HG03469 (cell line): ENCODE measurements around the gene SLIT1.
"Not testable (repeated sequence)": the region's sequence is repeated elsewhere in the genome, so short reads cannot be mapped to it uniquely, and the experiment has no call there.

Experiments used
- ATAC-seq: cut with Tn5 transposase; IDR thresholded peaks from one replicate; pipeline ENCODE4 v1.9.1; 2021; ENCODE audit warnings: mild to moderate bottlenecking, moderate library complexity, moderate number of reproducible peaks; ENCODE audit not compliant: unreplicated experiment

Gene SLIT1

DNA sequence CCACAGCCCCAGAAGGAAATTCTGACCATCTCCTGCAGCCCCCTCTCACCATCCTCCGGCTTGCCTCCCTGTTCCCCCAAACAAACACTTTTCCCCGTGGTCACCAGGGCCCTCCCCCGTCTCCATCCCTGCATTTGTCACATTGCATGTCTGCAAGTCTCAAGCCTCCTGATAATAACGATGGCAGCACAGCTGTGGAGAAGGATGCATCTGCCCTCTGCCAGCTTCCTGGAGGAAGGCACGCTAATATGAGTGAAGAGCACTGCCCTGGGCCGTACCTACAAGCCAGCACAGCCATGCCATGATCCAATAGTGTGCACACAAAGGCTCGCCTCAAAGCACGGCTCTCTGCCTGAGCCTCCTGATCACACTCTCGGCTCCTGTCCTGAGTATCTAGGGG, 98.5 kb downstream of the SLIT1 start:
- ATAC-seq = no peak

- no peak for ATAC-seq
Measured at GRCh38 chr10:97086530-97086929, 99.2 kb downstream of the SLIT1 start.

- no peak for ATAC-seq
Measured at GRCh38 chr10:97083228-97083829, 102.4 kb downstream of the SLIT1 start.

DNA sequence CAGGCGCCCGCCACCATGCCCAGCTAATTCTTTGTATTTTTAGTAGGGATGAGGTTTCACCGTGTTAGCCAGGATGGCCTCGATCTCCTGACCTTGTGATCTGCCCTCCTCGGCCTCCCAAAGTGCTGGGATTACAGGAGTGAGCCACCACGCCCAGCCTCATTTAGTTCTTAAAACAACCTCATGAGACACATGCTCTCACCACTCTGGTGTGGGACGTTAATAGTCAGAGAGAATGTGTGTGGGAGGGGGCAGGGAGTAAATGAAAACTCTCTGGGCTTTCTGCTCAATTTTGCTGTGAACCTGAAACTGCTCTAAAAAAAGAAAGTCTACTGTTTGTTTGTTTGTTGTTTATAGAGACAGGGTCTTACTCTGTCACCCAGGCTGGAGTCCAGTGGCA, 103.2 kb downstream of the SLIT1 start:
- not testable (repeated sequence) for ATAC-seq

GRCh38 chr10:97081621-97082235, 104.0 kb downstream of the SLIT1 start:
- no peak for ATAC-seq

DNA sequence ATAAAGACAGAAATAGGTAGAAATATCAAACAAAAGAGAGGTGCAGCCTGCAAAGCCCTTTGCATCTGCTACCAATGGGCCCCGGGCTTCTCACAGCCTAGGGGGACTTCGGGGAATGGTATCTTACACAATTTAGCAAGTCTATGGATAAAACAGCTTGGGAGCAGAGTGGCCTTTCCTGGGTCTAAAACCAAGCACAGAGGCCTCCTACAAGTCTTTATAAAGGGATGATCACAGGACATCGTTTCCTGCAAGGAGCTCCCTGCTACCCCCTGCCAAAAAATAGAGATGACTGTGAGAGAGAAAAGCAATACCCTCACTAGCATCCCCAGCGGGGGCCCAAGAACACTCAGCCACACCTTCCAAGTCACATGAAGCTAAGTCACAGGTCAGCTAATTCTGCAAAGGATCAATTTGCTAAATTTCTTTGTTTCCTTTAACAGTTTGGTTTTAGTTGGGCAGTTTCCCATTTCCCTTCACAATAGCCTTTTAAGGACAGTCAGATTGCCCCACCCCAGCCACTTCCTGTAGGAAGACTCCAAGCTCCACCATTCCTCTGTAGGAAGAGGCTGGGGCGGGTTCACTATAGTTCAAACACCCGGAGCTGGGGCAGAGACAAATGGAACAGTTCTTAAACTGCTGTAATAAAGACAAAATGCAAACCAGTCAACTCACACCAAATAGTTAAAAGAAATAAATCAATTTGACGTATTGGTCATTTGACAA, 105.5 kb downstream of the SLIT1 start:
- ATAC-seq = no peak

GRCh38 chr10:97079448-97079847, 106.3 kb downstream of the SLIT1 start:
- no peak for ATAC-seq

DNA sequence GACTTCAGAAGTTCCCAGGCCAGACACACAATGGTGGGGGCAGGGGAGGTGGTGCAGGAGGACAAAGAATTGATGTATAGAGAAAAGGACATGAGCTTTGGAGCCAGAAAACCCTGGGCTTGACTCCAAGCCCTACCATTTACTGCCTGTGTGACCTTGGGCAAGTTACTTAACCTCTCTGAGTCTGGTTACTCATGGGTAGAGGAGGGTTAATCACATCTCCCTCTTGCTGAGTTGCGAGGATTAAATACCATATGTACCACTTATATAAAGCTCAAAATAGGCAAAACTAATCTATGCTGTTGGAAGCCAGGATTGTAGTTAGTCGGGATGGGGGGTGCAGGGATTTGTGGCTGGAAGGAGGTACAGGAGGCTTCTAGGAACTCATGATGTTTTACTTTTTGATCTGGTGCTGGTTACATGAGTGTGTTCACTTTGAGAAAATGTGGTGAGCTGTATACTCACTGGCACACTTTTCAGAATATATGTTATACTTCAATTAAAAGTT, 106.8 kb downstream of the SLIT1 start:
- no peak for ATAC-seq

DNA sequence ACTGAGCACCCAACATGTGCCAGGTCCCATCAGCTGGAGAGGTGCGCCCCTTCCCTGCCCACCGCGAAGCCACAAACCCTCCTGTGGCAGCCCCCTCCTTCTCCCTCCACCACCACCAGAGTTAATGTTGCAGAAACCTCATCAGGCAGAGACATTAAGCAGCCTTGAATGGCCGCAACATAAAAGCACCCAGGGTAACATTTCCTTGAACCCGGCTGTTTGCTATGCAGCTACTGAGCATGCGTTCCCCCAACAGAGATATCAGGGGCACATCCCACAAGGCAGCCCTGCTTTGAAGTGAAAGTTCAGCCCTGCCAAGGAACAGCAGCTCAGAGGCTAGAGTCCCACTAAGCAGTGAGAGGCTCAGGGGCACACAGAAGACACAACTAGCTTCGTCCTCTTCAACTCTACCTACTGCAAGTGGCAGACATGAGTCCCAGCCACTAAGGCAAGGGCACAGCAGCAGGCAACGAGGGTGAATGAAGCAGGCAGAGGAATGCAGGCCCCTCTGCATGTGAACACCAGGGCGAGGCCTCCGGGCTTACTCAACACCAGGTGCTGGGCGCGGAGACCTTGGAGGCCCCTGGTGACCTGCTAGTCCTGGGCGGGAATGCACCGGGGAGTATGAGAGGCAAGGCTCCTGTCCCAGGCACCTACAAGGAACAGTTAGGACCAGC, 107.4 kb downstream of the SLIT1 start:
- no peak for ATAC-seq

- ATAC-seq = no peak
Measured at GRCh38 chr10:97076781-97077180, 109.0 kb downstream of the SLIT1 start.

DNA sequence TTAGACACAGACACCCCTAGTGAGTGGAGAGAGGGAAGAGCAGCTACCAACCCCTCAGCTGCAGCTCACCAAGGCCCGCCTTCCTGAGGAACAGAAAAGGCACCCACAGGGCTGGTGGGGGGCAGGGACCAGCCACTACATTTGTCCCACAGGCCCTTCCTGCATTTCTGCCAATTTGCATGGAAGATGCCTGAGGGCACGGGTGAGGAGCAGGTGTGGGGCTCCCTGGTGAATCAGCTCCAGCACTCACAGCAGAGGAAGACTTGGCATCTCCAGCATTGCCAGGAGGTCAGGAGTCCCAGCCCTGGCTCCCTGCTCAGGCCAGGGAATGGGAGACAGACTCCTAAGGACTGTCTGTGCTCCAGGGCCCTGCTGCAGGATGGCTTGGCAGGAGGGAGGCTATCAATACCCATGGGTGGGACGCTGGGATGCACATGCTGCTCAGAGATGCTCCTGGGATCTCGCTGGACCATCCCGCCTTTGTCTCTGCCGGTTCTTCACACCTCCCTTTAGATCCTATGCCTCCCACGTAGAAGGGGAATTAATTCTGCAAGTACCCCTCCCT, 109.7 kb downstream of the SLIT1 start:
- ATAC-seq = no peak

GRCh38 chr10:97075421-97075820, 110.3 kb downstream of the SLIT1 start:
- ATAC-seq = no peak

- ATAC-seq = no peak
Measured at GRCh38 chr10:97074256-97075145, 111.3 kb downstream of the SLIT1 start.

DNA sequence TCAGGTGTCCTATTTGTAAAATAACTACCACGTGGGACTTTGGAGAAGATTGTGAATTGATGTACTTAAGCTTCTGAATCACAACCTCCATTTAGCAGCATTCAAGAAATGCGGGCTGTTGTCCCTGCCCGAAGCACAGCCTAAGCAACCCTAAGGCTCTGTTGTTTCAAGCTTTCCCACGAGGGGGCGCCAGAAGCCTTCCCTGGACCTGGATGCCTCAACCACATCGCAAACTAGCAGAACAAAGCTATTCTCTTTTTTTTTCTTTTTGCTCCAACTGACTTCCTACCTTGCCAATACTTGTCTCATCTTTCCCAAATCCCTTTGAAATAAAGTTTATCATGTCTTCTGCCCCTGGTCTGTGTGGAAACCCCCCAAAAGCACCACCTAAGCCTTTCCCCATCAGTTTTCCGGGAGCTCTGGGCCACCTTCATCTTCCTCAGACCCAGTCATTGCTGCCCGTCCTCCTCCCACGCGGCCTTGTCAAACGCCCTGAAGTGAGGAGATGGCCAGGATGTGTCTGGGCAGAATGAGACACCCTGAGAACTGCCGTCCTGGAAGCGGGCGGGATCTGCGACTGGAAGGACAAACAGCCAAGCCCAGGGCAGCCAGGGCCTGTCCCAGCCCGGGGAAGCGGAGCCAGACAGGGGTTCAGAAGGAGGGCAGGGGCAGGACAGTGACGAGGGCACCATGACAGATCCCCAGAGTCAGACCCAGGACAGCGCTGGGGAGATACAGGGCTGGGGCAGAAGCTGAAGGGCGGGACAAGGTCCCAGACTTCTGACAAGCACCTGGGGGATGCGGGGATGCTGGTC, 112.7 kb downstream of the SLIT1 start:
- no peak for ATAC-seq

GRCh38 chr10:97071496-97071895, 114.3 kb downstream of the SLIT1 start:
- no peak for ATAC-seq

- ATAC-seq = no peak
Measured at GRCh38 chr10:97069576-97070362, 116.0 kb downstream of the SLIT1 start.

GRCh38 chr10:97069026-97069425, 116.7 kb downstream of the SLIT1 start:
- no peak for ATAC-seq

DNA sequence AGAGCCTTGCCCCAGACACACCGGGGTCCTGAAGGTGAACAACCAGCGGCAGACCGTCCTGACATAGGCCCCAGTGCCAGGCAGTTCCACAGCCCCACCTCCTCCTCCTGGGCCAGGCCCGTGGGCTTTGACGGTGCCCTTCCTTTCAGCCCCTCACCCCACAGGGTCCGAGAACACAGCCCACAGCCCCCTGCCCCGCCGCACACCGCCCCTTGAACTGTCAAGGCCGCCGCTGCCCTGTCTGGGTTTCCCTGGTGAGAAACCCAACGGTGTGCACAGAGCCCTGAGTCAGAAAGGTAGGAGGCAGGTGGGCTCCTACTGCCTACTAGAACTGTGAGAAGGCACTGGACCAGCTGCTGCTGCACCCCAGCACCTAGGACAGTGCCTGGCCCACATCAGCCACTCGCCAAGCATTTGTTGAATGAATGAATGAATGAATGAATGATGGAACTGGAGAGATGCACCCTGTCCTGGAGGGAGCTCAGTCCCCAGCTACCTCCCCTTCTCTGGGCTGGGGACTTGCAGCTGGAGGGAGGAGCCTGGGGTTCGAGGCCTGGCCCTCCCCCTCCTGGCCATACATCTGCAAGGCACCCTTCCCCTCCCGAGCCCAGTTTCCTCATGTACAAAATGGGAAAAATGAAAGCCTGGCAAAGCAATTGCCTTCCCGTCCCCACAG, 117.9 kb downstream of the SLIT1 start:
- no peak for ATAC-seq
